Testis (tissue), 3 donors: Measurements from ENCODE around the gene SART3. TPM values are rescaled to one million over a fixed set of nuclear protein-coding genes. Genes with fewer than 3 reads are reported as not detected.

Experiments used
- DNase-seq: peaks from one replicate; pipeline ENCODE4 v3.0.0-alpha.2; 2019
- H3K27ac ChIP-seq, 2 donors: fragments of 200-600 bp; sonication (generic); one replicate each; pipeline ENCODE4 v1.5.1; 2019
- H3K27me3 ChIP-seq: fragments of 200-600 bp; sonication (generic); one replicate; pipeline ENCODE4 v1.5.1; 2019
- H3K36me3 ChIP-seq: fragments of 200-600 bp; sonication (generic); one replicate; pipeline ENCODE4 v1.5.1; 2017; ENCODE audit warnings: low read depth; ENCODE audit errors: missing control alignments
- H3K4me1 ChIP-seq: fragments of 200-600 bp; sonication (generic); one replicate; pipeline ENCODE4 v1.5.1; 2019
- H3K4me3 ChIP-seq, 2 donors: fragments of 200-600 bp; sonication (generic); one replicate each; pipeline ENCODE4 v1.5.1; 2017 to 2019
- H3K9me3 ChIP-seq: fragments of 200-600 bp; sonication (generic); one replicate; pipeline ENCODE4 v1.5.1; 2017
- CTCF ChIP-seq, 3 experiments: fragments of 450-650 bp in 2 of 3; fragments of 200-600 bp in 1 of 3; sonication (generic) in 1 of 3; IDR thresholded peaks; one replicate each; pipeline ENCODE4 v1.5.1; 2016 to 2019; ENCODE audit warnings: antibody characterized with exemption in 3 of 3, mild to moderate bottlenecking in 2 of 3, moderate library complexity in 1 of 3
- POLR2A ChIP-seq: fragments of 450-650 bp; IDR thresholded peaks from one replicate; pipeline ENCODE4 v1.6.1; 2017; ENCODE audit warnings: antibody characterized with exemption, mild to moderate bottlenecking, moderate library complexity
- WGBS, 2 donors: methylation state at CpG; one replicate each; pipeline ENCODE4 v1.1.5; 2018; 5-methylcytosine and 5-hydroxymethylcytosine counted together
- intact Hi-C: fragments of 100-400 bp; cut with DNase I; formaldehyde crosslinking; loops from one replicate; pipeline ENCODE4 v1.15.1; 2023; ENCODE audit warnings: low total_unique reads
- polyA plus RNA-seq: library from polyadenylated mRNA; stranded (reverse); fragments of 350-450 nt; fragmentation: Illumina TruSeq; extraction: RNeasy Lipid Tissue Mini Kit (QIAGEN cat#74804); gene quantifications from one replicate; pipeline ENCODE4 v1.2.3, GENCODE V29; 2014; ENCODE audit warnings: low read depth, low replicate concordance; ENCODE audit not compliant: insufficient read depth
- total RNA-seq, 2 donors: library from RNA; depleted of rRNA; stranded (reverse); fragments of >200 nt; gene quantifications; one replicate each; pipeline ENCODE4 v1.2.3, GENCODE V29; 2016

SART3 gene
- total and polyA plus RNA-seq, 3 donors from 2014 or later: 48.6 to 116 (median 115) TPM

GRCh38 chr12:108525681-108526080 lies 35.3 kb downstream of the SART3 start:
- no peaks in the 10 kb centered on the region for H3K36me3 ChIP-seq
- H3K27ac ChIP-seq: no peak overlapping the region
- no peaks in the 10 kb centered on the region for H3K27me3 ChIP-seq
- 86 to 93% methylated on average over 5 of the region's 5 CpGs for WGBS, 2 donors
- DNase-seq: no peak
- intact Hi-C loops: no loop called here
- TF ChIP-seq POLR2A (no peak), CTCF (IDR thresholded peaks at IDR 0.05) (no peak)
- H3K4me3 ChIP-seq: no peak overlapping the region
- no peaks in the 10 kb centered on the region for H3K4me1 ChIP-seq
- H3K9me3 ChIP-seq: no peaks in the 10 kb centered on the region

GRCh38 chr12:108523365-108523764 lies 37.6 kb downstream of the SART3 start:
- Histone ChIP-seq H3K4me3 (no peak overlapping the region), H3K9me3 (no peaks in the 10 kb centered on the region), H3K27ac (no peak overlapping the region), H3K36me3 (no peaks in the 10 kb centered on the region), H3K4me1 (no peaks in the 10 kb centered on the region), H3K27me3 (no peaks in the 10 kb centered on the region)
- intact Hi-C loops: no loop called here
- 87 to 91% methylated on average over 7 to 14 of the region's 14 CpGs for WGBS, 2 donors
- TF ChIP-seq CTCF (IDR thresholded peaks at IDR 0.05) (no peak), POLR2A (no peak)
- DNase-seq: no peak

- peaks cover 8% of the 10 kb centered on the region for H3K4me1 ChIP-seq
- no peaks in the 10 kb centered on the region for H3K27me3 ChIP-seq
- intact Hi-C loops: no loop called here
- WGBS, 2 donors: 67 to 79% methylated on average over 4 of the region's 4 CpGs
- H3K27ac ChIP-seq: no peak overlapping the region
- no peak for TF ChIP-seq POLR2A
- TF ChIP-seq CTCF (IDR thresholded peaks at IDR 0.05): no peak
- no peaks in the 10 kb centered on the region for H3K36me3 ChIP-seq
- no peaks in the 10 kb centered on the region for H3K9me3 ChIP-seq
- H3K4me3 ChIP-seq: no peak overlapping the region
- DNase-seq: no peak
Measured at GRCh38 chr12:108519558-108519957, 41.4 kb downstream of the SART3 start.

GRCh38 chr12:108518716-108519496 lies 42.1 kb downstream of the SART3 start:
- intact Hi-C loops: no loop called here
- Histone ChIP-seq H3K27me3 (no peaks in the 10 kb centered on the region), H3K9me3 (no peaks in the 10 kb centered on the region), H3K4me1 (peaks cover 8% of the 10 kb centered on the region), H3K27ac (no peak overlapping the region), H3K36me3 (no peaks in the 10 kb centered on the region), H3K4me3 (no peak overlapping the region)
- TF ChIP-seq CTCF (IDR thresholded peaks at IDR 0.05) (no peak), POLR2A (no peak)
- no peak for DNase-seq
- WGBS, 2 donors: 92 to 93% methylated on average over 28 to 39 of the region's 39 CpGs
